Activated CD4-positive, alpha-beta T cell treated with anti-CD3 and anti-CD28 coated beads for 48 hours (primary cell): Measurements from ENCODE around the gene RBM19.

Source experiments
- DNase-seq: peaks from one replicate; pipeline ENCODE4 v3.0.0-alpha.2; 2020

RBM19 gene

GRCh38 chr12:113796852-113797534, 169.1 kb downstream of the RBM19 start:
- DNase-seq: no peak

- DNase-seq: no peak
Observed at GRCh38 chr12:113796066-113796827, 169.9 kb downstream of the RBM19 start.

- no peak for DNase-seq
Observed at GRCh38 chr12:113795445-113795844, 170.7 kb downstream of the RBM19 start.

- no peak for DNase-seq
Observed at GRCh38 chr12:113794774-113795173, 171.4 kb downstream of the RBM19 start.

- no peak for DNase-seq
Observed at GRCh38 chr12:113793250-113793649, 172.9 kb downstream of the RBM19 start.

GRCh38 chr12:113792450-113792849, 173.7 kb downstream of the RBM19 start:
- DNase-seq: no peak

GRCh38 chr12:113788020-113788856, 177.9 kb downstream of the RBM19 start:
- no peak for DNase-seq

- DNase-seq: no peak
Observed at GRCh38 chr12:113786107-113786506, 180.0 kb downstream of the RBM19 start.

- no peak for DNase-seq
Observed at GRCh38 chr12:113783811-113784210, 182.3 kb downstream of the RBM19 start.

GRCh38 chr12:113782873-113783272, 183.3 kb downstream of the RBM19 start:
- DNase-seq: no peak

- DNase-seq: no peak
Observed at GRCh38 chr12:113781415-113782198, 184.5 kb downstream of the RBM19 start.

- DNase-seq: no peak
Observed at GRCh38 chr12:113779774-113780173, 186.4 kb downstream of the RBM19 start.

GRCh38 chr12:113778432-113779132, 187.5 kb downstream of the RBM19 start:
- DNase-seq: no peak

GRCh38 chr12:113777751-113778150, 188.4 kb downstream of the RBM19 start:
- no peak for DNase-seq

- DNase-seq: no peak
Observed at GRCh38 chr12:113776536-113776935, 189.6 kb downstream of the RBM19 start.

GRCh38 chr12:113774526-113774925, 191.6 kb downstream of the RBM19 start:
- DNase-seq: no peak

- no peak for DNase-seq
Observed at GRCh38 chr12:113772505-113773030, 193.6 kb downstream of the RBM19 start.

- DNase-seq: no peak
Observed at GRCh38 chr12:113770389-113770865, 195.7 kb downstream of the RBM19 start.

- DNase-seq: no peak
Observed at GRCh38 chr12:113769305-113769704, 196.8 kb downstream of the RBM19 start.

GRCh38 chr12:113768850-113769249, 197.3 kb downstream of the RBM19 start:
- no peak for DNase-seq
